Measurements from ENCODE around the gene COPG1. TPM values are rescaled to one million over a fixed set of nuclear protein-coding genes. Genes with fewer than 3 reads are reported as not detected.
A peak's percentile ranks its signal among the peaks of the same experiment; 100 is the strongest.

COPG1 gene
- total and polyA plus RNA-seq, 2 of the 13 experiments (the other 11 are each of a cell fraction or from before 2014, with no cell fraction given): 98.6 to 166 TPM

DNA sequence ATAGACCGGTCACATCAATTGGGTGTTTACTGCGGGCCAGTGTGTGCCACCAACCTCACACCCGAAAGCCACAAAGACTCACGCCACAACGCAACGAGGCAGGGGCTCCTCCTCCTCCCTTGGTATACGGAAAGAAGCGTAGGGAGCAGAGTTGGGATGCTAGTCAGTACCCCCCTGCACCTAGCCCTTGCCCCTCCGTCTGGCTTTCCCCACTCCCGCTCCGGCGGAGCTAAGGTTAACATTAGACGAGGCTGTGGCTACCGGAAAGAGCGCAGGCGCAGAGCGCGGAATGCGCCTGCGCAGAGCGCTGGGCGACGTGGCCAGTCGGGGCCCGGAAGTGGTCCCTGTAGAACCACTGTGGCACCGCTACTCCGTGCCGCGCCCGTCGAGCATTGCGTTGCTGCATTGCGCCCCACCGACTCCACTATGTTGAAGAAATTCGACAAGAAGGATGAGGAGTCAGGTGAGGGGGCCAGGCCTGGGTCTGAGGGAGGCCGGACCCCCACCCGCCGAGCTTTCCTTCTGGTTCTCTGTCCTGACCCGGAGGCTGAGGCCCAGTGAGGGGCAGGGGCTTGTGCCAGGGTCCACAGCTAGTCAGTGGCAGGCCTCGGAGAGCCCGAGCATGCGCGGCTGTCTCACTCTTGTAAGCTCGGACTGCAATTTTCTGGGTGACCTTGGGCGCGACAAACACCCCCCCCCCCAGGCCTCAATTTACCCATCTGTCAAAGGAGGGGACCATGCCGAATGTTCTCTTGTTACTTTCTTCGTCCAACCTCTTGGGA is at the start of gene COPG1 (continued):
- TF ChIP-seq ZFP37 (CRISPR knock-in tag; IDR thresholded peaks at IDR 0.05; ENCODE audit: borderline replicate concordance) (no peak), TGIF2 (CRISPR knock-in tag; IDR thresholded peaks at IDR 0.05) (0 out of 2 replicates have a peak, but pooled peaks have one; percentile 28), BCL6 (CRISPR knock-in tag; IDR thresholded peaks at IDR 0.05) (peak; percentile 32), ZNF740 (CRISPR knock-in tag; IDR thresholded peaks at IDR 0.05) (no peak), SALL1 (CRISPR knock-in tag; IDR thresholded peaks at IDR 0.05) (peak; percentile 84), SUZ12 (IDR thresholded peaks at IDR 0.05; ENCODE audit: low read depth, low read length) (no peak), SKIL (CRISPR knock-in tag; IDR thresholded peaks at IDR 0.05; ENCODE audit: borderline replicate concordance) (no peak; the same call in 1 of the 2 replicates), ZNF75D (CRISPR knock-in tag; IDR thresholded peaks at IDR 0.05; ENCODE audit: borderline replicate concordance) (no peak), ZNF782 (CRISPR knock-in tag; IDR thresholded peaks at IDR 0.05; ENCODE audit: borderline replicate concordance) (peak; percentile 33; the same call in 1 of the 2 replicates), RFXANK (CRISPR knock-in tag; IDR thresholded peaks at IDR 0.05) (no peak), ZNF616 (CRISPR knock-in tag; IDR thresholded peaks at IDR 0.05; ENCODE audit: low read depth) (peak; percentile 13; the same call in 1 of the 2 replicates), ZBTB42 (CRISPR knock-in tag; IDR thresholded peaks at IDR 0.05) (no peak), ZNF691 (CRISPR knock-in tag; IDR thresholded peaks at IDR 0.05; ENCODE audit: borderline replicate concordance, low read depth) (peak; percentile 90), NFATC3 (CRISPR knock-in tag; IDR thresholded peaks at IDR 0.05) (no peak), ZHX2 (IDR thresholded peaks at IDR 0.05; ENCODE audit: low read depth) (no peak), ZHX2 (CRISPR knock-in tag; IDR thresholded peaks at IDR 0.05; ENCODE audit: borderline replicate concordance) (no peak)
- TF ChIP-seq, protein P1, sequence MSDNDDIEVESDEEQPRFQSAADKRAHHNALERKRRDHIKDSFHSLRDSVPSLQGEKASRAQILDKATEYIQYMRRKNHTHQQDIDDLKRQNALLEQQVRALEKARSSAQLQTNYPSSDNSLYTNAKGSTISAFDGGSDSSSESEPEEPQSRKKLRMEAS (IDR thresholded peaks at IDR 0.05): peak; percentile 75
- TF ChIP-seq, protein P2, sequence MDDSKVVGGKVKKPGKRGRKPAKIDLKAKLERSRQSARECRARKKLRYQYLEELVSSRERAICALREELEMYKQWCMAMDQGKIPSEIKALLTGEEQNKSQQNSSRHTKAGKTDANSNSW (CRISPR knock-in tag; IDR thresholded peaks at IDR 0.05; ENCODE audit: borderline replicate concordance): peak; percentile 59
- TF ChIP-seq, protein P3, sequence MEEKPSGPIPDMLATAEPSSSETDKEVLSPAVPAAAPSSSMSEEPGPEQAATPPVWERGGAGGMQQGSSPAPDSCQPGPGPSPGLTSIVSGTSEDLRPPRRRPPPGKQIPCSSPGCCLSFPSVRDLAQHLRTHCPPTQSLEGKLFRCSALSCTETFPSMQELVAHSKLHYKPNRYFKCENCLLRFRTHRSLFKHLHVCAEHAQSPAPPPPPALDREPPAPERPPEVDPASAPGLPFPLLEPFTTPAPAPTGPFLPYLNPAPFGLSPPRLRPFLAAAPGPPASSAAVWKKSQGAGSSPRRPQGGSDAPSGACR (CRISPR knock-in tag; IDR thresholded peaks at IDR 0.05): 0 out of 2 replicates have a peak, but pooled peaks have one; percentile 82
